ENCODE measurements around the gene LAS1L.

The LAS1L gene

DNA sequence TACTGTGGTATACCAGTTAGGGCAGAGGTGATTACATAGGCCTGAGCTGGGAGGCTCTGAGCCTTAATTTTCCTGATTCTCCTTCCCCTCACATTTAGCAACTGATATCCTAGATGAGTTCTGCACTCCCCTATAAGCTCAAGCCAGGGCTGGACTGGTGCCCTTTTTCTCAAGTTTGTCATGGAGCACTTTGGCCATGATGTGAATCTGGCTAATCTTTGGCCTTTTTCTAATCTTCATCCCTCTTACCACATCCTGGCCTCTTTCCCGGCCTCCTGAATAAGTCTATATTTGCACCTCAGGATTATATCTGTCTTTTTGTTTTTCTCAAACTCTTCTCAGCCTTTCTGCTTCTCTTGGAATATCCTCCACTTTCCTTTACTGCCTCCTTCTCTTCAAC, 10.9 kb upstream of the LAS1L start:
- ChIA-PET CTCF (no interaction called here), POLR2A (no interaction called here)
- Histone ChIP-seq H3K36me3 (ENCODE audit: control insufficient read depth in 2 of 2, insufficient read depth in 1 of 2, low read length in 2 of 2) (no peaks in the 10 kb centered on the region), H3K4me3 (ENCODE audit: low read depth, low read length) (no peak overlapping the region), H3K27ac (ENCODE audit: extremely low read depth, low read depth, low read length) (no peak overlapping the region), H3K4me1 (ENCODE audit: control insufficient read depth, insufficient read depth, low read length) (no peaks in the 10 kb centered on the region), H3K9me3 (ENCODE audit: control insufficient read depth, insufficient read depth, low read depth, low read length) (no peaks in the 10 kb centered on the region)
- TF ChIP-seq, protein P1, sequence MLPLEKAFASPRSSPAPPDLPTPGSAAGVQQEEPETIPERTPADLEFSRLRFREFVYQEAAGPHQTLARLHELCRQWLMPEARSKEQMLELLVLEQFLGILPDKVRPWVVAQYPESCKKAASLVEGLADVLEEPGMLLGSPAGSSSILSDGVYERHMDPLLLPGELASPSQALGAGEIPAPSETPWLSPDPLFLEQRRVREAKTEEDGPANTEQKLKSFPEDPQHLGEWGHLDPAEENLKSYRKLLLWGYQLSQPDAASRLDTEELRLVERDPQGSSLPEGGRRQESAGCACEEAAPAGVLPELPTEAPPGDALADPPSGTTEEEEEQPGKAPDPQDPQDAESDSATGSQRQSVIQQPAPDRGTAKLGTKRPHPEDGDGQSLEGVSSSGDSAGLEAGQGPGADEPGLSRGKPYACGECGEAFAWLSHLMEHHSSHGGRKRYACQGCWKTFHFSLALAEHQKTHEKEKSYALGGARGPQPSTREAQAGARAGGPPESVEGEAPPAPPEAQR (tag by site-specific recombination; IDR thresholded peaks at IDR 0.05), result no peak
- TF ChIP-seq ZNF354C (tag by site-specific recombination; IDR thresholded peaks at IDR 0.05; ENCODE audit: borderline replicate concordance, low read depth), result no peak
- TF ChIP-seq ZNF571 (tag by site-specific recombination; IDR thresholded peaks at IDR 0.05), result no peak
- TF ChIP-seq ZNF768 (tag by site-specific recombination; IDR thresholded peaks at IDR 0.05), result no peak

DNA sequence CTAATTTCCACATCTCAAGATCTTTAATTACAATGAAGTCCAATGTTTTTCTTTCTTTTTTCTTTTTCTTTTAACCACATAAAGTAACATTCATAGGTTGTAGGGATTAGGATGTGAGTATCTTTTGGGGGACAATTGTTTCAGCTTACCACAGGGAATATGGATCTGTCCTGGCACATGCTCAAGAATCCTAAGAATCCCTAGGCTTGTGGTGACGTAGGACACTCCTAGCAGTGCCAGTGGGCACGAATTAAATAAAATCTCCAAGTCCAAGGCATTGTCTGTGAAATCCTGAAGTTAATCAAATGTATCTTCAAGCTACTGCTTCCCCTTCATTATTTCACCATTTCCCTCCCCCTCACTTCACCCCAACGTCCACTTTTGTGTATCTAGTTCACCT, 2.6 kb upstream of the LAS1L start:
- Histone ChIP-seq H3K4me1 (ENCODE audit: control insufficient read depth, insufficient read depth, low read length) (no peaks in the 10 kb centered on the region), H3K9me3 (ENCODE audit: control insufficient read depth, insufficient read depth, low read depth, low read length) (no peaks in the 10 kb centered on the region), H3K36me3 (ENCODE audit: control insufficient read depth in 2 of 2, insufficient read depth in 1 of 2, low read length in 2 of 2) (peaks cover 0 to 9% of the 10 kb centered on the region in 2 experiments; a peak in 1 of 3 replicates), H3K4me3 (ENCODE audit: low read depth, low read length) (no peak overlapping the region), H3K27ac (ENCODE audit: extremely low read depth, low read depth, low read length) (no peak overlapping the region)
- ChIA-PET POLR2A (no interaction called here), CTCF (interaction anchor here (0.6 to 0.7 kb wide), 2 partner anchors 666 to 1101 kb away, joined by 5 to 7 read pairs; no protein-coding TSS in a partner anchor)
- TF ChIP-seq ZNF350 (tag by site-specific recombination; IDR thresholded peaks at IDR 0.05), result no peak
- TF ChIP-seq, protein P2, sequence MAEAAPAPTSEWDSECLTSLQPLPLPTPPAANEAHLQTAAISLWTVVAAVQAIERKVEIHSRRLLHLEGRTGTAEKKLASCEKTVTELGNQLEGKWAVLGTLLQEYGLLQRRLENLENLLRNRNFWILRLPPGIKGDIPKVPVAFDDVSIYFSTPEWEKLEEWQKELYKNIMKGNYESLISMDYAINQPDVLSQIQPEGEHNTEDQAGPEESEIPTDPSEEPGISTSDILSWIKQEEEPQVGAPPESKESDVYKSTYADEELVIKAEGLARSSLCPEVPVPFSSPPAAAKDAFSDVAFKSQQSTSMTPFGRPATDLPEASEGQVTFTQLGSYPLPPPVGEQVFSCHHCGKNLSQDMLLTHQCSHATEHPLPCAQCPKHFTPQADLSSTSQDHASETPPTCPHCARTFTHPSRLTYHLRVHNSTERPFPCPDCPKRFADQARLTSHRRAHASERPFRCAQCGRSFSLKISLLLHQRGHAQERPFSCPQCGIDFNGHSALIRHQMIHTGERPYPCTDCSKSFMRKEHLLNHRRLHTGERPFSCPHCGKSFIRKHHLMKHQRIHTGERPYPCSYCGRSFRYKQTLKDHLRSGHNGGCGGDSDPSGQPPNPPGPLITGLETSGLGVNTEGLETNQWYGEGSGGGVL (tag by site-specific recombination; IDR thresholded peaks at IDR 0.05), result no peak
- no peak for TF ChIP-seq ZNF585B (tag by site-specific recombination; IDR thresholded peaks at IDR 0.05)
- no peak for TF ChIP-seq KLF9 (tag by site-specific recombination; IDR thresholded peaks at IDR 0.05; ENCODE audit: low read depth)
- no peak for TF ChIP-seq MEIS1 (CRISPR knock-in tag; IDR thresholded peaks at IDR 0.05; ENCODE audit: borderline replicate concordance)
- TF ChIP-seq, protein P3, sequence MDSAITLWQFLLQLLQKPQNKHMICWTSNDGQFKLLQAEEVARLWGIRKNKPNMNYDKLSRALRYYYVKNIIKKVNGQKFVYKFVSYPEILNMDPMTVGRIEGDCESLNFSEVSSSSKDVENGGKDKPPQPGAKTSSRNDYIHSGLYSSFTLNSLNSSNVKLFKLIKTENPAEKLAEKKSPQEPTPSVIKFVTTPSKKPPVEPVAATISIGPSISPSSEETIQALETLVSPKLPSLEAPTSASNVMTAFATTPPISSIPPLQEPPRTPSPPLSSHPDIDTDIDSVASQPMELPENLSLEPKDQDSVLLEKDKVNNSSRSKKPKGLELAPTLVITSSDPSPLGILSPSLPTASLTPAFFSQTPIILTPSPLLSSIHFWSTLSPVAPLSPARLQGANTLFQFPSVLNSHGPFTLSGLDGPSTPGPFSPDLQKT (IDR thresholded peaks at IDR 0.05; ENCODE audit: borderline replicate concordance, low read depth, low read length), result no peak
- TF ChIP-seq SP3 (tag by site-specific recombination; IDR thresholded peaks at IDR 0.05), result no peak
- TF ChIP-seq, protein P4, sequence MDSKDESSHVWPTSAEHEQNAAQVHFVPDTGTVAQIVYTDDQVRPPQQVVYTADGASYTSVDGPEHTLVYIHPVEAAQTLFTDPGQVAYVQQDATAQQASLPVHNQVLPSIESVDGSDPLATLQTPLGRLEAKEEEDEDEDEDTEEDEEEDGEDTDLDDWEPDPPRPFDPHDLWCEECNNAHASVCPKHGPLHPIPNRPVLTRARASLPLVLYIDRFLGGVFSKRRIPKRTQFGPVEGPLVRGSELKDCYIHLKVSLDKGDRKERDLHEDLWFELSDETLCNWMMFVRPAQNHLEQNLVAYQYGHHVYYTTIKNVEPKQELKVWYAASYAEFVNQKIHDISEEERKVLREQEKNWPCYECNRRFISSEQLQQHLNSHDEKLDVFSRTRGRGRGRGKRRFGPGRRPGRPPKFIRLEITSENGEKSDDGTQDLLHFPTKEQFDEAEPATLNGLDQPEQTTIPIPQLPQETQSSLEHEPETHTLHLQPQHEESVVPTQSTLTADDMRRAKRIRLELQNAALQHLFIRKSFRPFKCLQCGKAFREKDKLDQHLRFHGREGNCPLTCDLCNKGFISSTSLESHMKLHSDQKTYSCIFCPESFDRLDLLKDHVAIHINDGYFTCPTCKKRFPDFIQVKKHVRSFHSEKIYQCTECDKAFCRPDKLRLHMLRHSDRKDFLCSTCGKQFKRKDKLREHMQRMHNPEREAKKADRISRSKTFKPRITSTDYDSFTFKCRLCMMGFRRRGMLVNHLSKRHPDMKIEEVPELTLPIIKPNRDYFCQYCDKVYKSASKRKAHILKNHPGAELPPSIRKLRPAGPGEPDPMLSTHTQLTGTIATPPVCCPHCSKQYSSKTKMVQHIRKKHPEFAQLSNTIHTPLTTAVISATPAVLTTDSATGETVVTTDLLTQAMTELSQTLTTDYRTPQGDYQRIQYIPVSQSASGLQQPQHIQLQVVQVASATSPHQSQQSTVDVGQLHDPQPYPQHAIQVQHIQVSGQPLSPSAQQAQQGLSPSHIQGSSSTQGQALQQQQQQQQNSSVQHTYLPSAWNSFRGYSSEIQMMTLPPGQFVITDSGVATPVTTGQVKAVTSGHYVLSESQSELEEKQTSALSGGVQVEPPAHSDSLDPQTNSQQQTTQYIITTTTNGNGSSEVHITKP (tag by site-specific recombination; IDR thresholded peaks at IDR 0.05), result peak; percentile 51

DNA sequence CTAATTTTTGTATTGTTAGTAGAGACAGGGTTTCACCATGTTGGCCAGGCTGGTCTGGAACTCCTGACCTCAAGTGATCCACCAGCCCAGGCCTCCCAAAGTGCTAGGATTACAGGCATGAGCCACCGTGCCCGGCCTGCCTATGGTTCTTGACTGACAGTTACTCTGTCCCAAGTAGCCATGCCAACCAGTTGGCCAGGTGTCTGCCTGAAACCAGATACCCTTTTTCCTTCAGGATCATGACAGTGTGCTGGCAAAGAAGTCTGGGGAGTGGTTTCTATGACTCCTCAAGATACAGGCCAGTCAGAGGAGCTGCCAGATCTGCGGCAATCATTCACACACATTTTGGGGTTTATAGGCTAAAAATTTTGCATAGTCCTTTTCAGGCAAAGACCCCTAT, 1.7 kb upstream of the LAS1L start:
- Histone ChIP-seq H3K27ac (ENCODE audit: extremely low read depth, low read depth, low read length) (no peak overlapping the region), H3K4me3 (ENCODE audit: low read depth, low read length) (no peak overlapping the region), H3K4me1 (ENCODE audit: control insufficient read depth, insufficient read depth, low read length) (no peaks in the 10 kb centered on the region), H3K36me3 (ENCODE audit: control insufficient read depth in 2 of 2, insufficient read depth in 1 of 2, low read length in 2 of 2) (peaks cover 0 to 18% of the 10 kb centered on the region in 2 experiments; a peak in 1 of 3 replicates), H3K9me3 (ENCODE audit: control insufficient read depth, insufficient read depth, low read depth, low read length) (no peaks in the 10 kb centered on the region)
- CTCF ChIA-PET, result interaction anchor here (0.6 kb wide), 1 partner anchor 8 kb away, joined by 4 read pairs; no protein-coding TSS in a partner anchor
- POLR2A ChIA-PET, result no interaction called here
- TF ChIP-seq, protein P5, sequence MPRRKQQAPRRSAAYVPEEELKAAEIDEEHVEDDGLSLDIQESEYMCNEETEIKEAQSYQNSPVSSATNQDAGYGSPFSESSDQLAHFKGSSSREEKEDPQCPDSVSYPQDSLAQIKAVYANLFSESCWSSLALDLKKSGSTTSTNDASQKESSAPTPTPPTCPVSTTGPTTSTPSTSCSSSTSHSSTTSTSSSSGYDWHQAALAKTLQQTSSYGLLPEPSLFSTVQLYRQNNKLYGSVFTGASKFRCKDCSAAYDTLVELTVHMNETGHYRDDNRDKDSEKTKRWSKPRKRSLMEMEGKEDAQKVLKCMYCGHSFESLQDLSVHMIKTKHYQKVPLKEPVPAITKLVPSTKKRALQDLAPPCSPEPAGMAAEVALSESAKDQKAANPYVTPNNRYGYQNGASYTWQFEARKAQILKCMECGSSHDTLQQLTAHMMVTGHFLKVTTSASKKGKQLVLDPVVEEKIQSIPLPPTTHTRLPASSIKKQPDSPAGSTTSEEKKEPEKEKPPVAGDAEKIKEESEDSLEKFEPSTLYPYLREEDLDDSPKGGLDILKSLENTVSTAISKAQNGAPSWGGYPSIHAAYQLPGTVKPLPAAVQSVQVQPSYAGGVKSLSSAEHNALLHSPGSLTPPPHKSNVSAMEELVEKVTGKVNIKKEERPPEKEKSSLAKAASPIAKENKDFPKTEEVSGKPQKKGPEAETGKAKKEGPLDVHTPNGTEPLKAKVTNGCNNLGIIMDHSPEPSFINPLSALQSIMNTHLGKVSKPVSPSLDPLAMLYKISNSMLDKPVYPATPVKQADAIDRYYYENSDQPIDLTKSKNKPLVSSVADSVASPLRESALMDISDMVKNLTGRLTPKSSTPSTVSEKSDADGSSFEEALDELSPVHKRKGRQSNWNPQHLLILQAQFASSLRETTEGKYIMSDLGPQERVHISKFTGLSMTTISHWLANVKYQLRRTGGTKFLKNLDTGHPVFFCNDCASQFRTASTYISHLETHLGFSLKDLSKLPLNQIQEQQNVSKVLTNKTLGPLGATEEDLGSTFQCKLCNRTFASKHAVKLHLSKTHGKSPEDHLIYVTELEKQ (tag by site-specific recombination; IDR thresholded peaks at IDR 0.05; ENCODE audit: borderline replicate concordance), result no peak
- TF ChIP-seq ZNF561 (tag by site-specific recombination; IDR thresholded peaks at IDR 0.05; ENCODE audit: borderline replicate concordance) (no peak), ZNF660 (tag by site-specific recombination; IDR thresholded peaks at IDR 0.05) (no peak), ZNF341 (tag by site-specific recombination; IDR thresholded peaks at IDR 0.05; ENCODE audit: low read depth) (no peak), ZNF350 (tag by site-specific recombination; IDR thresholded peaks at IDR 0.05) (no peak), ZNF140 (tag by site-specific recombination; IDR thresholded peaks at IDR 0.05) (no peak), ZFP41 (tag by site-specific recombination; IDR thresholded peaks at IDR 0.05; ENCODE audit: borderline replicate concordance) (no peak), ZNF184 (tag by site-specific recombination; IDR thresholded peaks at IDR 0.05) (no peak), ZBTB1 (tag by site-specific recombination; IDR thresholded peaks at IDR 0.05) (no peak)

Data from HEK293 (cell line).